Keratinocyte (primary cell): ENCODE results near the gene SNX7. TPM values are rescaled to one million over a fixed set of nuclear protein-coding genes. Genes with fewer than 3 reads are reported as not detected.

Experiments used
- DNase-seq: peaks from one replicate; pipeline ENCODE4 v3.0.0-alpha.2; 2011; ENCODE audit warnings: low read depth, missing footprints, low spot score
- FAIRE-seq: peaks from 2 replicates; lab custom pipeline; 2011; peaks lifted over from hg19 to GRCh38; lab: Jason Lieb, UNC
- H2AFZ ChIP-seq: 2 replicates; pipeline ENCODE4 v1.6.0; 2012; ENCODE audit warnings: low read length, control low read depth, inconsistent platforms; ENCODE audit not compliant: control insufficient read depth
- H3K27ac ChIP-seq: 2 replicates; pipeline ENCODE4 v1.5.1; 2011; ENCODE audit warnings: low read length; ENCODE audit not compliant: control insufficient read depth, insufficient read depth
- H3K27me3 ChIP-seq: 3 replicates; pipeline ENCODE4 v1.6.0; 2011; ENCODE audit warnings: low read length; ENCODE audit not compliant: control insufficient read depth, insufficient read depth; ENCODE audit errors: extremely low read depth
- H3K36me3 ChIP-seq, 2 experiments: 2 replicates in 1 of 2; 3 replicates in 1 of 2; pipeline ENCODE4 v1.5.1; 2011; ENCODE audit warnings: low read length in 2 of 2, mild to moderate bottlenecking in 1 of 2; ENCODE audit not compliant: control insufficient read depth in 2 of 2, insufficient read depth in 2 of 2; ENCODE audit errors: extremely low read depth in 1 of 2
- H3K4me1 ChIP-seq: 3 replicates; pipeline ENCODE4 v1.5.1; 2011; ENCODE audit warnings: low read length; ENCODE audit not compliant: control insufficient read depth, insufficient read depth; ENCODE audit errors: extremely low read depth
- H3K4me2 ChIP-seq: 3 replicates; pipeline ENCODE4 v1.6.0; 2011; ENCODE audit warnings: low read depth, low read length; ENCODE audit not compliant: control insufficient read depth, insufficient read depth; ENCODE audit errors: extremely low read depth
- H3K4me3 ChIP-seq, 3 experiments: fragments of 200-600 bp in 1 of 3; sonication (generic) in 1 of 3; 2 replicates in 2 of 3; 3 replicates in 1 of 3; pipeline ENCODE4 v1.5.1; 2011 to 2016; ENCODE audit warnings: low read length in 3 of 3, mild to moderate bottlenecking in 3 of 3, control low read depth in 2 of 3, inconsistent platforms in 1 of 3, low read depth in 1 of 3, mixed read lengths in 1 of 3, mixed run types in 1 of 3, moderate library complexity in 1 of 3; ENCODE audit not compliant: control insufficient read depth in 2 of 3, insufficient read depth in 2 of 3; ENCODE audit errors: extremely low read depth in 1 of 3
- H3K79me2 ChIP-seq: 2 replicates; pipeline ENCODE4 v1.6.0; 2012; ENCODE audit warnings: low read length; ENCODE audit not compliant: control insufficient read depth, insufficient read depth
- H3K9ac ChIP-seq: 3 replicates; pipeline ENCODE4 v1.6.0; 2011; ENCODE audit warnings: low read length; ENCODE audit not compliant: control insufficient read depth, insufficient read depth; ENCODE audit errors: extremely low read depth
- H3K9me1 ChIP-seq: 3 replicates; pipeline ENCODE4 v1.6.0; 2011; ENCODE audit warnings: low read length; ENCODE audit not compliant: control insufficient read depth, insufficient read depth; ENCODE audit errors: extremely low read depth
- H3K9me3 ChIP-seq: 2 replicates; pipeline ENCODE4 v1.5.1; 2012; ENCODE audit warnings: low read depth, low read length; ENCODE audit not compliant: control insufficient read depth
- H4K20me1 ChIP-seq: 3 replicates; pipeline ENCODE4 v1.6.0; 2011; ENCODE audit warnings: low read length; ENCODE audit not compliant: control insufficient read depth, insufficient read depth; ENCODE audit errors: extremely low read depth
- CTCF ChIP-seq, 3 experiments: IDR thresholded peaks in 1 of 3; conservative IDR thresholded peaks in 1 of 3; optimal IDR thresholded peaks in 1 of 3; 2 replicates in 2 of 3; 3 replicates in 1 of 3; pipeline versions ENCODE3 to v1.5.1; 2011; ENCODE audit warnings: low read length in 3 of 3, mild to moderate bottlenecking in 3 of 3, moderate library complexity in 2 of 3, control low read depth in 1 of 3, inconsistent platforms in 1 of 3; ENCODE audit not compliant: insufficient read depth in 2 of 3; ENCODE audit errors: extremely low read depth in 1 of 3
- EZH2 ChIP-seq: IDR thresholded peaks from one replicate; pipeline ENCODE4 v1.6.1; 2012; ENCODE audit warnings: inconsistent platforms, mild to moderate bottlenecking, low read length, moderate library complexity
- dilution Hi-C: fragments of 300-500 bp; cut with MboI; formaldehyde crosslinking; loops from one replicate; pipeline ENCODE4 v1.7.0; 2020; ENCODE audit warnings: low sequenced_read_pairs; ENCODE audit not compliant: extremely low pct_ligation_motif_present
- polyA plus RNA-seq, 5 experiments: library from polyadenylated mRNA; depleted of rRNA in 3 of 5; stranded (reverse) in 3 of 5; stranded (forward) in 1 of 5; unstranded in 1 of 5; fragments of >200 nt; gene quantifications; 1 replicate in 1 of 5; 2 replicates in 3 of 5; 3 replicates in 1 of 5; pipeline versions ENCODE4 v1.2.1 to v1.2.3, GENCODE V29; 2011 to 2012; ENCODE audit warnings: missing spikeins in 2 of 5, low read depth in 1 of 5, low replicate concordance in 1 of 5

SNX7 gene
- polyA plus RNA-seq, 1 donor (not counting 4 experiments of a cell fraction or from before 2014, with no cell fraction given): 50.5 TPM

GRCh38 chr1:98677288-98677687, 15.8 kb downstream of the SNX7 start:
- H3K4me3 ChIP-seq: no peak overlapping the region
- dilution Hi-C loops: no loop called here
- DNase-seq (peak; percentile 40), FAIRE-seq (peak; percentile 26)
- H2AFZ ChIP-seq: no peak overlapping the region
- no peaks in the 10 kb centered on the region for H3K27me3 ChIP-seq
- H3K27ac ChIP-seq: peak overlapping the region; percentile 26
- H3K36me3 ChIP-seq: no peaks in the 10 kb centered on the region
- H3K79me2 ChIP-seq: peaks cover 18% of the 10 kb centered on the region
- H3K9me1 ChIP-seq: no peaks in the 10 kb centered on the region
- H3K9ac ChIP-seq: no peak overlapping the region
- H4K20me1 ChIP-seq: no peaks in the 10 kb centered on the region
- no peaks in the 10 kb centered on the region for H3K9me3 ChIP-seq
- peaks cover 6% of the 10 kb centered on the region for H3K4me1 ChIP-seq
- no peak overlapping the region for H3K4me2 ChIP-seq
- TF ChIP-seq EZH2: no peak
- no peak for TF ChIP-seq CTCF (optimal IDR thresholded peaks at IDR 0.05 in 1 of 3, IDR thresholded peaks at IDR 0.05 in 1 of 3, conservative IDR thresholded peaks at IDR 0.05 in 1 of 3; ENCODE audit: extremely low read depth in 1 of 3, insufficient read depth in 2 of 3, low read length in 3 of 3)

DNA sequence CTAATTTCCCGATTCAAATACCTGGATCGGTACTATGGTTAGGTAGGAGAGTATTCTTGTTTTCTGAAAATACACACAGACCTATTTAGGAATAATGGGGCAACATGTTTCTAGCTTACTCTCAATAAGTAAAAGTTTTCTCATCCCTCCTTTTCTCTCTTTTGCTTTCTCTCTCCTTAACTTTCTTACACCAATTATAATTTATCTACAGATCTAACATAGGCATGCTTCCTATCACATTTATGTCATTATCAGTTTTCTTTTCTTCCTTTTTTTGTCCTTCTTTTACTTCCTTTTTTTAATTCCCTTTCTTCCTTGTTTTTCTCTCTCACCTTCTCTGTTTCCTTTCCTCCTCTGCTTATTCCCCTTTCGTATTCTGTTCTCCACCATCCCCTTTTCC, 20.3 kb downstream of the SNX7 start:
- dilution Hi-C loops: no loop called here
- Histone ChIP-seq H4K20me1 (no peaks in the 10 kb centered on the region), H3K27ac (no peak overlapping the region), H3K79me2 (peaks cover 5% of the 10 kb centered on the region), H3K4me1 (peaks cover 6% of the 10 kb centered on the region), H3K4me2 (no peak overlapping the region), H3K9ac (no peak overlapping the region), H3K9me3 (no peaks in the 10 kb centered on the region), H3K36me3 (no peaks in the 10 kb centered on the region), H3K9me1 (no peaks in the 10 kb centered on the region), H3K27me3 (no peaks in the 10 kb centered on the region), H3K4me3 (no peak overlapping the region), H2AFZ (no peak overlapping the region)
- no peak for TF ChIP-seq EZH2
- TF ChIP-seq CTCF (optimal IDR thresholded peaks at IDR 0.05 in 1 of 3, IDR thresholded peaks at IDR 0.05 in 1 of 3, conservative IDR thresholded peaks at IDR 0.05 in 1 of 3; ENCODE audit: extremely low read depth in 1 of 3, insufficient read depth in 2 of 3, low read length in 3 of 3): no peak
- FAIRE-seq: no peak
- DNase-seq: no peak
